Putamen (tissue), 1 donor: ENCODE data around the gene RCCD1.
"Not testable (repeated sequence)": the region's sequence is repeated elsewhere in the genome, so short reads cannot be mapped to it uniquely, and the experiment has no call there.

Experiments
- DNase-seq: peaks from one replicate; pipeline ENCODE4 v3.0.0-alpha.2; 2016; ENCODE audit warnings: low spot score

The RCCD1 gene, protein sequence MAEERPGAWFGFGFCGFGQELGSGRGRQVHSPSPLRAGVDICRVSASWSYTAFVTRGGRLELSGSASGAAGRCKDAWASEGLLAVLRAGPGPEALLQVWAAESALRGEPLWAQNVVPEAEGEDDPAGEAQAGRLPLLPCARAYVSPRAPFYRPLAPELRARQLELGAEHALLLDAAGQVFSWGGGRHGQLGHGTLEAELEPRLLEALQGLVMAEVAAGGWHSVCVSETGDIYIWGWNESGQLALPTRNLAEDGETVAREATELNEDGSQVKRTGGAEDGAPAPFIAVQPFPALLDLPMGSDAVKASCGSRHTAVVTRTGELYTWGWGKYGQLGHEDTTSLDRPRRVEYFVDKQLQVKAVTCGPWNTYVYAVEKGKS

DNA sequence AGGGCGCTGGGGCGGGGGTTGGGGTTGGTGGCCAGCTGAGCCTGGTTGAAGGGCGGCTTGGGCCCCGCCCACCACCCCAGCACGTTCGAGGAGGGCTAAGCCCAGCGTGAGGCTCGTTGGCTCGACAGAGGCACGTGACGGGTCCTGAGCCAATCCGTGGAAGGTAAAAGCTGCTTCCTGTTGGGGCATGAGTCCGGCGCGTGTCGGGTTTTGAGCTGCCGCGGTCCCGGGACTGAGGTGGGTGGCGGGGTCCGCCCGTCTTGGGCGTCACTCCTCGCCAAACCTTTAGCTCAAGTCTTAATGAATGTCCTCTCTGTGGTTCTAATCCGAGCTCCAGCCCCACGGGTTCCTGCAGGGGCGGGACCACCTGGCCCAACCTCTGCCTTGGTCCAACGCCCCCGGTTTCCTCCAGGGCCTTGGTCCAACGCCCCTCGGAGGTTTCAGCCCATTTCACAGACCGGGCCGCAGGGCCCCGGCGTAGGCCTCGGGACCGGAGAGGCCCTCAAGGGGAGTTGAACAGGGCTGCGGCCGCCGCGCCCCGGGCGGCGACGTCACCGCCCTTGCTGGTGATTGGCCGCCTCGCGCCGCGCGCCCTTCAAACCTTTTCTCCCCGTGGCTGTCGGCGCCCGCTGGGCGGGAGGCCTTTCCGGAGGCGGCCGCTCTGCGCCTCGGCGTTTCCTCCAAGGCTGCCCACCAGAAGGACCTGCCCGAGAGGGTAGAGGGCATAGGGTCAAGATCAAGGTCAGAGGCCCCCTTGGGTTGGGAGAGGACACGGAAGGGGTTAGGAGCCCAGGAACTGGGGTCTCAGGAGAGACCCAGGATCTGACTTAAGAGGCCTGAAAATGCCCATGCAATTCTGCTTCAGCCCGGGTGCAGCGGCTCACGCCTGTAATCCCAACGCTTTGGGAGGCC is at the start of gene RCCD1:
Gene RCCD1 (plus strand): TSS at position 173 of the 912 bp plus-strand sequence. CDS start 1,851 bp downstream, outside the sequence.
- peak; percentile 94 for DNase-seq

DNA sequence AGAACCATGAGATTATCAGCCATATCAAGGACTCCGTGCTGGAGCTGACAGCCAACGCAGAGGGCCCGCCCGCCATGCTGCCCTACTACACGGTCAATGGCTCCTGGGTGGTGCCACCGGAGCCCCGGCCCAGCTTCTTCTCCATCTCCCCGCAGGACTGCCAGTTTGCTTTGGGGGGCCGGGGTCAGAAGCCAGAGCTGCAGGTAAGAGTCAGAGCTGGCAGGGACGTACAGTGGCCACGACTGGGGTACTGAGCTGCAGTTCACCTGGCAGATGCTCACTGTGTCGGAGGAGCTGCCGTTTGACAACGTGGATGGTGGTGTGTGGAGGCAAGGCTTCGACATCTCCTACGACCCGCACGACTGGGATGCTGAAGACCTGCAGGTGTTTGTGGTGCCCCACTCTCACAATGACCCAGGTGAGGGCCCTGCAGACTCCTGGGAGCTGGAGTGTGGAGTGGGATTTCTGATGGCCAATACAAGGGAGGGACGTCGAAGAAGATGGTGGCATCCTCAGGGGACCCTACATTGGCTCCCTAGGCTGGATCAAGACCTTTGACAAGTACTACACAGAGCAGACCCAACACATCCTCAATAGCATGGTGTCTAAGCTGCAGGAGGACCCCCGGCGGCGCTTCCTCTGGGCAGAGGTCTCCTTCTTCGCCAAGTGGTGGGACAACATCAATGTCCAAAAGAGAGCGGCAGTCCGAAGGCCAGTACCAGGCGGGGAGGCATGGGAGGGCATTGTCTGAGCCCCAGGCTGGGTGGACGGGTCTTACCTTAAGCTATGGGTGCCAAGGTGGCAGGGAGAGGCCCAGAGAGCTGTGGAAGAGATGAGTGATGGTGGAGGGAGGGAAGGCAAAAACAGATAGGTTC is 49.1 kb upstream of the RCCD1 start:
- no peak for DNase-seq

DNA sequence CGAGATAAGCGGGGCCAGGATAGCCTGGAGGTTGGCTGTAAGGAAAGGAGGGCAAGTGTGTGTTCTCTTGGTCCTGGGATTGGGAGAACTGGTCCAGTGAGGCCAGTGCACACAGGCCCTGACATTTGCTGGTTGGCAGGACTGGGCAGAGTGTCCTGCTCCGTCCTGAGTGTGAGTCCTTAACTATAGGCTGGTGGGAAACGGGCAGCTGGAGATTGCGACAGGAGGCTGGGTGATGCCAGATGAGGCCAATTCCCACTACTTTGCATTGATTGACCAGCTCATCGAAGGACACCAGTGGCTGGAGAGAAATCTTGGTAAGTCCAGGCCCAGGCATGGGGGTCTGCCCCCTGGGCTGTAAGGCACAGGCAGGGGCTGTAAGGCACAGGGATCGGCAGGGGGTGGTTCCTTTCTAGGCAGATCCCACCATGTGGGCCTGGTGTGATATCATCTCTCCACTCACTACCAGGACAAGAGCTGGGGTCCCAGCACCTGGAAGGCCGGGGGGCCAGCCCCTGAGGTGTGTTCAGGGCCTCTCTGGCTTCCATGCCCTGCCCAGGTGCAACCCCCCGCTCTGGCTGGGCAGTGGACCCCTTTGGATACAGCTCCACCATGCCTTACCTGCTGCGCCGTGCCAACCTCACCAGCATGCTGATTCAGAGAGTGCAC is 48.4 kb upstream of the RCCD1 start:
- DNase-seq = no peak

DNA sequence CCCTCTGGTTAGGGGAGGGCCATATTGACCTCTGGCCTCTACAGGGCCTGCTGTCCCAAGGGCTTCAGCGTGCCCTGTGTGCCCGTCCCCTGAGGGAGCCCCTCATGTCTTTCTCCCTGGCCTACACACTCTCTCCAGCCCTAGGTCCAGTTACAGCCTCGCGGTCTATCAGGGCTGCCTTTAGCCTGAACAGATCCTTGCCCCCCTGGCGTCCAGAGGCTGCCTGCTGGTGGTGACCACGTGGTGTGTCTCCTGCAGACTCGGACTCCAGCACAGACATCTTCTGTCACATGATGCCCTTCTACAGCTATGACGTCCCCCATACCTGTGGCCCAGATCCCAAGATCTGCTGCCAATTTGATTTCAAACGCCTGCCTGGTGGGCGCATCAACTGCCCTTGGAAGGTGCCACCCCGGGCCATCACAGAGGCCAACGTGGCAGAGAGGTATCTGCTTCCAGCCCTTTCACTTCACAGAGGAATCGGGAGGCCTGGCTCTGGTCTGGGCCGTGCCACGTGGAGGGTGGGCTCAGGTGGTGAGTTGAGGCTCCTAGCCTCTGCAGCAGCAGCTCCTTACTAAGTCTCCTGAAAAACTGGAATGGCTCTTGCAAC is 47.5 kb upstream of the RCCD1 start:
- DNase-seq = no peak

DNA sequence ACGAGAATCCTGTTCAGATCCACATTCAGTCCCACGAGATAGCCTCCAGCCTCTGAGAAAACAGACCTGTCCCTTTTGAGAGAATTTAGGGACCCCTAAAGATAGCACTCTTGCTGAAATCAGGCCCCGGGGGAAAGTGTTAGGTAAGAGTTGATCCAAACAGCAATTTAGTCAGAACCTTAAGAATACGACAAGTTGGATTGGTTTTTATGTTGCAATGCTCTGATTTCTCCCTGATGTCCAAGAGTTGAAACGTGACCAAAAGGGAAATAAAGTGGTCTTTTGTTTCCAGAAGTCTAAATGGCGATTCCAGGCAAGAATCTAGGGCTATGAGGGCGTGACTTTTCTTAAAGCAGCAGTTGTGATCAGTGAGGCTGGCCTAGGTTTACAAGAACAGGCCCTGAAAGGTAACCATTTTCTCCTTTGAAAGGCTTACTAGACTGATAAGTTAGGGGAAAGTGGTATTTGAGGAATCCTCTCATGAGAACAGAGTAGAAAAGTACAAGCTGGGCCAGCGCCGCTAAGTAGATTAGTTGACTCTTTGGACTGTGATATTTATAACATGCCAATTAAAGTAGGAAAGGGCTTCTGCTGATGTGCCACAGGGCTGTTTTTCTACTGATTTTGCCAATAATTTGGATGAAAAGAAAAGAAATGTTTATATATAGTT is 46.7 kb upstream of the RCCD1 start:
- DNase-seq = no peak

DNA sequence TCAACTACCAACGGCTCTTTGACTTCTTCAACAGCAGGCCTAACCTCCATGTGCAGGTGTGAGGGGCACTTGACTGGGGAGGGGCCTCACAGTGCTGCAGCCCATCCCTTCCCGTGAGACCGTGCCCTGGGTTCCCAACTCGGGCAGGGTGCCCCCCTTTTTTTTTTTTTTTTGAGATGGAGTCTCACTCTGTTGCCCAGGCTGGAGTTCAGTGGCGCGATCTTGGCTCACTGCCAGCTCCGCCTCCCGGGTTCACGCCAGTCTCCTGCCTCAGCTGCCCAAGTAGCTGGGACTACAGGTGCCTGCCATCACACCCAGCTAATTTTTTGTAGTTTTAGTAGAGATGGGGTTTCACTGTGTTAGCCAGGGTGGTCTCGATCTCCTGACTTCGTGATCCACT is 45.2 kb upstream of the RCCD1 start:
- not testable (repeated sequence) for DNase-seq

DNA sequence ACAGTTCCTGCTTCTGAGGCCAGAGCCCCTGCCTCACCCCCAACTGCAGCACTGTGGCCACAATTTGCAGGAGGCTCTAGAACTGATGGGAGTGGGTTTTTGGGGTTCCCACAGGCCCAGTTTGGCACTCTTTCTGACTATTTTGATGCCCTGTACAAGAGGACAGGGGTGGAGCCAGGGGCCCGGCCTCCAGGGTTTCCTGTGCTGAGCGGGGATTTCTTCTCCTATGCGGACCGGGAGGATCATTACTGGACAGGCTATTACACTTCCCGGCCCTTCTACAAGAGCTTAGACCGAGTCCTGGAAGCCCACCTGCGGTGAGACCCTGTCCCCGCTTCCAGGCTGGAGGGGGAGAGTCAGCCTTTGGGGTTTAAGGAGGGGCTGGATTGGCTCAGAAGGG is 44.7 kb upstream of the RCCD1 start:
- no peak for DNase-seq

DNA sequence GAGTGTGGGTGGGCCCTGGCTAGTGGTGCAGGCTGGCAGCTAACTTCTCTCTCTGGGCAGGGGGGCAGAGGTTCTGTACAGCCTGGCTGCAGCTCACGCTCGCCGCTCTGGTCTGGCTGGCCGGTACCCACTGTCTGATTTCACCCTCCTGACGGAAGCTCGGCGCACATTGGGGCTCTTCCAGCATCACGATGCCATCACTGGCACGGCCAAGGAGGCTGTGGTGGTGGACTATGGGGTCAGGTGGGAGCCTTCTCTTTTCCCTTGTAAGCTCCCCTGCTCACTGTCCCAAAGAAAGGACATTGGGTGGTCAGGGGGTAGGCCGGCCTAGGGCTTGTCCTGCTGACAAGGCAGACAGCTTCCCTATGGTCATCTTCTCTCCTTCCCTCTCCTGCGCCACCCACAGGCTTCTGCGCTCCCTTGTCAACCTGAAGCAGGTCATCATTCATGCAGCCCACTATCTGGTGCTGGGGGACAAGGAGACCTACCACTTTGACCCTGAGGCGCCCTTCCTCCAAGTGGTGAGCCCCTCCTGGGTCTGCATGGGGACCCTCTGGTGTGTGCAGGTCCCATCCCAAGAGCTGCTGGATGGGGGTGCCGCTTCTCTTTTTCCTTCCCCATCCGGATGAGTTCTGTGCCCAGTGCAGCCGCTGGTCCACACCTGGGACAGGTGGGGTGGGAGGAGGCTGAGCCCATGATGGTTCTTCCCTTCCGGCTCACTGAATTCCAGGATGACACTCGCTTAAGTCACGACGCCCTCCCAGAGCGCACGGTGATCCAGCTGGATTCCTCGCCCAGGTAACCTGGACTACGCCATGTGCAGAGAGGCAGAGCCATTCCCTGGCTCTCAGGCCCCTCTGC is 44.0 kb upstream of the RCCD1 start:
- DNase-seq = no peak

DNA sequence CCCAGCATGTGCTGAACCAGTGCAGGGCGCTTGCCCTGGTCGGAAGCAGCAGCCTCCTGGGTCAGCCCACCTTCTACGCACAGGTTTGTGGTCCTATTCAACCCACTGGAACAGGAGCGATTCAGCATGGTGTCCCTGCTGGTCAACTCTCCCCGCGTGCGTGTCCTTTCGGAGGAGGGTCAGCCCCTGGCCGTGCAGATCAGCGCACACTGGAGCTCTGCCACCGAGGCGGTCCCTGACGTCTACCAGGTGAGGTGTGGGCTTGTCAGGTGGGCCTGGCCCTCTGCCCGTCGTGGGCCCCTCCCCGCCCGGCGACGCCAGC is 43.4 kb upstream of the RCCD1 start:
- no peak for DNase-seq

DNA sequence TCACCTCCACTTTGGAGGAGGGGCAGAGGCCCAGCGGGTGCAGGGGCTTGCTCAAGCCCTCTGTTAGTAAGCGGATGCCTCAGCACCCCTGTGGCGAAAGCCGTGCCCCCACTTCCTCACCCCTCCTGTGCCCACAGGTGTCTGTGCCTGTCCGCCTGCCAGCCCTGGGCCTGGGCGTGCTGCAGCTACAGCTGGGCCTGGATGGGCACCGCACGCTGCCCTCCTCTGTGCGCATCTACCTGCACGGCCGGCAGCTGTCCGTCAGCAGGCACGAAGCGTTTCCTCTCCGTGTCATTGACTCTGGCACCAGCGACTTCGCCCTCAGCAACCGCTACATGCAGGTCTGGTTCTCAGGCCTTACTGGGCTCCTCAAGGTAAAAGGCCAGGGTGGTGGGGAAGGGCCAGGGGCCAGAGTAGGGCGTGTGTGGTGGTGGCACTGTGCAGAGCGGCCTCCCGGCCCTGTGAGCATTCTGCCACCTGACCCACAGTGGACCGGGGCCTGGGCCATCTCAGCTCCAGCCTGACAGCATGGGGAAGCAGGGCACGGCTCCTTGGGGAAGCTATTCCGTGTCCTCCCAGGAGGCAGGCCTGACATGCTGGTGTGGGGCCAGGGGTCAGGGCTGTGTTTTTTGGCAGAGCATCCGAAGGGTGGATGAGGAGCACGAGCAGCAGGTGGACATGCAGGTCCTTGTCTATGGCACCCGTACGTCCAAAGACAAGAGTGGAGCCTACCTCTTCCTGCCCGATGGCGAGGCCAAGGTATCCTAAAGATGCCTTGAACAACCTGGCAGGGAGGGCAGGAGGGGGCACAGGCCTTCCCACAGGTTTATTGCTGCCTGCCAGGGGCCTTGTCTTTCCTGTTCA is 42.5 kb upstream of the RCCD1 start:
- no peak for DNase-seq

DNA sequence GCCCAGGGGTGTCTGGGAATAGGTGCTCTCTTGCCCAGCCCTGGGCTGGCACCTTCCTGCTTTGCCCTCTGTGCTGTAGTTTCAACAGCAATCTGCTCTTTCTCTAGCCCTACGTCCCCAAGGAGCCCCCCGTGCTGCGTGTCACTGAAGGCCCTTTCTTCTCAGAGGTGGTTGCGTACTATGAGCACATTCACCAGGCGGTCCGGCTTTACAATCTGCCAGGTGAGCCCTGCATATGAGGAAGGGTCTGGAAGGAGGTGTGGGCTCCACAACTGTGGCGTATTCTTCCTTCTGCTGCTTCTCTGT is 42.0 kb upstream of the RCCD1 start:
- no peak for DNase-seq

DNA sequence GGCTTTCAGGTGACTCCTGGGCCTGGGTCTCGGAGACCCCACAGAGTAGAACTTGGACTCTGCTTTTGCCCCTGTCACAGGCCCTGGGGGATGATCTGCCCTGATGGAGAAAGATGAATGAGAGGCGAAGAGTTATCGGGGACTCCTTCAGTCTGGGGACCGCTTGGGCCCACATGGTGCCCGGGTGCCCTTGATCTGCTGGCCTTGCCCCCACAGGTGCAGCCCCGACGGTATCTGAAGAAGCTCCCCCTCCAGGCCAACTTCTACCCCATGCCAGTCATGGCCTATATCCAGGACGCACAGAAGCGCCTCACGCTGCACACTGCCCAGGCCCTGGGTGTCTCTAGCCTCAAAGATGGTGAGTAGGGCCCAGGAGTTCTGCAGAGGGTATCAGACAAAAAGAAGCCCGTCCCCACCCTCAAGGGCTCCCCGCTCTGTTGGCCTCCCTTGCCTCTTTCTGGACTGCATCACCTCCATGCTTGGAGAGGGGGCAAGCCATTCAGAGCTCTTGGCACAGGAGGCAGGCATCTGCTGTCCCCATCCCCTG is 41.2 kb upstream of the RCCD1 start:
- DNase-seq = no peak

DNA sequence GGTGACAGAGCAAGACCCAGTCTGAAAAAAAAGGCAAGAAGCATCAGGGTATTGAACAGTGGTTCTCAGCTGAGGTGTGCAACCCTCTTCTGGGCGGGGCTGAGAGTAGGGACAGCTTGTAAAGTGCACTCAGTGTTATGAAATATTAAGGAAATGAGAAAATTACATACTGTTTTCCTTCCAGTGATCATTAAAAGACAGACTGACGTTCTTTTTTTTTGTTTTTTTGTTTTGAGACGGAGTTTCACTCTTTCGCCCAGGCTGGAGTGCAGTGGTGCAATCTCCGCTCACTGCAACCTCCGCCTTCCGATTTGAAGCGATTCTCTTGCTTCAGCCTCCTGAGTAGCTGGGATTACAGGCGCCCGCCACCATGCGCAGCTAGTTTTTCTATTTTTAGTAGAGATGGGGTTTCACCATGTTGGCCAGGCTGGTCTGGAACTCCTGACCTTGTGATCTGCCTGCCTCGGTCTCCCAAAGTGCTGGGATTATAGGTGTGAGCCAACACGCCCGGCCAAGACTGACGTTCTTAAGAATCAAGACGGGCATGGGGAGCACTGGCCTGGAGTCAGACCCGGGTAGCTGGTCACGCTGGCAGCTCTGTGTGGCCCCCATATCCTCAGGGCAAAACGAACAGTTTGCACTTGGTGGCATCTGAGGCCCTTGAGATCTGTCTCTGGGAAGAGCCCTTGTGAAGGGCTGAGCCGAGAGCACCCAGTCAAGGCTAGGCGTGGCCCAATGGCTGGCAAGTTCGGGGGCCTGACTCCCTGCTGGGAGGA is 40.2 kb upstream of the RCCD1 start:
- no peak for DNase-seq

DNA sequence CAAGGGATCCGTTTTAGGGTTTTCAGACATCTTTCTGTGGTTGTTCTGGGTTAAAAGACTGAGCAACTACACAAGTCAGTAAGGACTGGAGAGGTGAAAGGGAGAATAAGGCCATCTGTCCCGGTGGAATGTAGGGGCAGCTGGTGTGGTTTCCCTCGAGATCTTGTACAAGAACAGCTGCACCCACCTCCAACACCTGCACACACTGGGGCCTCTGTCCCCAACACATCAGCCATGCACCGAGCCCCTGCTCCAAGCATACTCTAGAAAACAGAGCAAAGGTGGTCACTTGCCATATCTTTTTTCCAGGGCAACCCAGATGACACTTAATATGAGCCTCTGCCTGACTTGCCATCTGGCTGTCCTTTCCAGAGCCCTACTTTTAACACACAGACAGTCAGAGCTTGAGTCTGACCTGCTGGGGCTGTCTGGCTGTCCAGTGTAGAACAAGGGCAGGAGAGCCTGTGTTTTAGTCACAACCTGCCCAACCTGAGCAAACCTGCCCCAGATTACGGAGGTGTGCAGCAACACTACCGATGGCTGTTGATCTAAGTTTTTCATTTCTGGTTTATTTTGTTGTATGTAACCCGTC is 39.4 kb upstream of the RCCD1 start:
- no peak for DNase-seq

DNA sequence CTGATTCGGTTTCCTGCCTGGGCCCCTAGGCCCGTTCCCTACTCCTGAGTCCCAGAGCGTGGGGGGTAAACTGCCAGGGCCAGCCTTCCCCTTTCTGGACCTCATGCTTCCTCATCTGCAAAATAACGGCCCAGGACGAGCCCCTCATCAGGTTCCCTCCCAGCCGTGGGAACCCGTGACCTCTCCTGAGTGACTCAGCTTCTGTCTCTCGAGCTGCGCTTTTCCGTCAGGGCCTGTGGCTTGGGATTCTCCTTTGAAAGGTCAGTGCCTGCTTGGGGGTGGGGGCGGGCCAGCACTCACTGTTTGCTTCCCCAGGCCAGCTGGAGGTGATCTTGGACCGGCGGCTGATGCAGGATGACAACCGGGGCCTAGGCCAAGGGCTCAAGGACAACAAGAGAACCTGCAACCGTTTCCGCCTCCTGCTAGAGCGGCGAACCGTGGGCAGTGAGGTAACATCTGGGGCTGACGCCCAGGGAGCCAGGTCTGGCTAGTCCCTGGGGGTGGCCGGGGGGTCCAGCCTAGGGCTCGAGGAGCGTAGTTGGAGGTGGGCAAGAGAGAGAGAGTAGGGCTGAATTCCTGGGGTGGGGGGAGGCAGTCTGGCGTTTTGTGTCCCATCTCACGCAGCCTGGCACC is 38.8 kb upstream of the RCCD1 start:
- DNase-seq = no peak

DNA sequence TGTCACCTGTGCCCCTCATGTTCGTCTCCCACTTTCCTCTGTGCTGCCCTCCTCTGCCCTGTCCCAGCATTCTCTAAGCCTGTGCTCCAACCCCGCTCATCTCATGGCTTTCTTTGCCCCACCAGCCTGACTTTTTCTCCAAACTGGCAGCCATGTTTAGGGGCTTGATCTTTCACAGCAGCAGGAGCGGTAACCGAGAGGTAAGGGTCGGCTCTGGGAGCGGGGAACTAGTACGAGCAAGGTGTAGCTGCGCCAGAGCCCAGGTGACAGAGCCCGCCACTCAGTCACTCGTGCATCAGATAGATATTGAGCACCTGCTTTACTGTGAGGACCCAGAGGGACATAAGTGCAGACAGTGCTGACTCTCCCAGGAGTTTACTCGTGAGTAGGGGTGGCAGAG is 38.2 kb upstream of the RCCD1 start:
- DNase-seq = no peak

DNA sequence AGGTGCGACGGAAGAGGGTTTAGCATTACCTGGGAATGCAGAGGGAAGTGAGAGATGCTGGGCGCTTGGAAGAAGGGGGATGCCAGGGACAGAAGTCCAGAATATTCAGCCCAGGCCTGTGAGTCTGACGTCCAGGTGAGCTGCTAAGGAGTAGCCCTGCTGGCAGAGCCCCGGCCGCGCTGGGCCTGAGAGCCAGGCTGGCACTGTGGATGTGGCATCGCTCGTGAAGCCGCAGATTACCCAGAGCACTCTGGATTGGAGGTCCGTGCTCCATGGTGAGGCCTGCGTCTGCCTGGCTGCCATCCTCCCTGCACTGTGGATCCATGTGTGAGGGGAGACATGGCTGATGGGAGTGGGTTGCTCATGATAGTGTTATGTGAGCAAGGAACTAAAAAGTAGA is 37.1 kb upstream of the RCCD1 start:
- DNase-seq = no peak
